Large intestine (tissue), 3 donors: Measurements from ENCODE around the gene ALDH3A1. TPM values are rescaled to one million over a fixed set of nuclear protein-coding genes. Genes with fewer than 3 reads are reported as not detected.

ENCODE experiments used
- DNase-seq, 2 donors: peaks; one replicate each; pipeline versions ENCODE4 v3.0.0 to v3.0.0-alpha.2; 2013
- H3K27ac ChIP-seq: one replicate; pipeline ENCODE4 v1.5.1; 2013; ENCODE audit warnings: low read length
- H3K27me3 ChIP-seq: 2 replicates; pipeline ENCODE4 v1.6.1; 2013; ENCODE audit warnings: low read length; ENCODE audit not compliant: control insufficient read depth, insufficient read depth
- H3K36me3 ChIP-seq: 2 replicates; pipeline ENCODE4 v1.6.1; 2013; ENCODE audit warnings: low read length; ENCODE audit not compliant: control insufficient read depth, insufficient read depth
- H3K4me1 ChIP-seq: one replicate; pipeline ENCODE4 v1.6.1; 2013; ENCODE audit warnings: low read length; ENCODE audit not compliant: control insufficient read depth, insufficient read depth
- H3K4me3 ChIP-seq: one replicate; pipeline ENCODE4 v1.5.1; 2013; ENCODE audit warnings: low read length
- H3K9me3 ChIP-seq: one replicate; pipeline ENCODE4 v1.6.1; 2013; ENCODE audit warnings: mild to moderate bottlenecking, low read depth, low read length, moderate library complexity; ENCODE audit not compliant: control insufficient read depth
- WGBS: methylation state at CpG from one replicate; pipeline ENCODE4 v1.1.5; 2013; ENCODE audit warnings: low lambda C conversion rate; ENCODE audit not compliant: insufficient coverage; 5-methylcytosine and 5-hydroxymethylcytosine counted together
- polyA plus RNA-seq: library from polyadenylated mRNA; unstranded; fragments of 120-200 nt; gene quantifications from one replicate; pipeline ENCODE4 v1.2.1, GENCODE V29; 2013

ALDH3A1 gene
- polyA plus RNA-seq, 1 donor: 1.6 TPM

DNA sequence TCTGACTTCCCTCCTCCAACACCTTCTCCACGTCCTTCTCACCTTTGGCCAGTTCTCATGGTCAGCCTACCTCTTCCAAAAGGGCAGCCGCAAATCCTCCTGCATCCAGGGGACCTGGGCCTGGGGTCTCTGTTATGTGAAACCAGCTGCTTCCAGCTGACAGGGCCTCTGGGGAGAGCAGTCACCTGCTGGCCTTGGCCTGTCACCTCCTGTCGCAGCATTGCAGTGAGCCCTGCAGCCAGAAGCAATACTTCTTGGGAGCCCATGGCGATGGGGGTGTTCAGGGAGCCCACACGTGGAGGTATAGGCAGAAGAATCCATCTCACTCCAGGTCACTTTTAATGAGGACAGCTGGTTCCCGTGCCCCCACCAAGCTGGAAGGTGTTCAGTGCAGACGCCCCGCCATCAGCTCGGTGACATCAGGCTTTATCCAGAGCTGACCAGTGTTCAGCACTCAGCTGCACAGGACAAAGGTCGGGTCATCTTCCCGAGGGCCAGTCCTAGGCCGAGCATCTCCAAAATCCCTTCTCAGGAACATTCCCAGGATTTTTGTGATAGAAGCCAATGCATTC, 30.0 kb downstream of the ALDH3A1 start:
- no peak for DNase-seq
- Histone ChIP-seq H3K4me3 (no peak overlapping the region), H3K36me3 (no peaks in the 10 kb centered on the region), H3K27ac (peak overlapping the region; percentile 8), H3K4me1 (peaks cover 59% of the 10 kb centered on the region), H3K27me3 (no peaks in the 10 kb centered on the region), H3K9me3 (no peaks in the 10 kb centered on the region)
- no CpG with 5 or more reads among the region's 12 CpGs for WGBS

- no peak overlapping the region for H3K27ac ChIP-seq
- no peak for DNase-seq
- H3K4me3 ChIP-seq: no peak overlapping the region
- WGBS: no CpG with 5 or more reads among the region's 10 CpGs
- H3K4me1 ChIP-seq: peaks cover 55% of the 10 kb centered on the region
- no peaks in the 10 kb centered on the region for H3K36me3 ChIP-seq
- no peaks in the 10 kb centered on the region for H3K27me3 ChIP-seq
- no peaks in the 10 kb centered on the region for H3K9me3 ChIP-seq
Observed at GRCh38 chr17:19717411-19717908, 30.6 kb downstream of the ALDH3A1 start.

DNA sequence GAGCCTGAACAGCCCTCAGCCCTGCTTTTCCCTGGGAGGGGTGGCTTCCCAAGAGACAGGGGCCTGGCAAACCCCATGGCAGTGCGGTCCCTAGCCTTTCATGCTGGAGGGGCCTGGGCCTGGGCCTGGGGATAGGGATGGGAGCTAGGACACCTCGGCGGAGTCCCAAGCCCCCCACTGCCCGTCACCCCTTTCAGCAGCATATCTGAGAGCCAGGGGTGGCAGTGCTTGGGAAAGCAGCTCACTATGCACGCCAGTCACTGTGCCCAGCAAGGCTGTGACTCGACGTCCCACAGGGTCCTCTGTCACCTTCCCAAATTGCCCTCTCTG, 31.1 kb downstream of the ALDH3A1 start:
- whole genome bisulfite sequencing: no CpG with 5 or more reads among the region's 7 CpGs
- Histone ChIP-seq H3K4me3 (no peak overlapping the region), H3K27ac (no peak overlapping the region), H3K36me3 (no peaks in the 10 kb centered on the region), H3K9me3 (no peaks in the 10 kb centered on the region), H3K4me1 (peaks cover 51% of the 10 kb centered on the region), H3K27me3 (no peaks in the 10 kb centered on the region)
- DNase-seq: no peak

GRCh38 chr17:19716108-19717030, 31.7 kb downstream of the ALDH3A1 start, which contains the start of gene SLC47A2:
Gene SLC47A2 (minus strand): TSS chr17:19716584. CDS start chr17:19716555, 29 bp downstream.
- WGBS: no CpG with 5 or more reads among the region's 13 CpGs
- Histone ChIP-seq H3K27ac (no peak within 1 kb of the TSS), H3K36me3 (no peaks in the 10 kb centered on the region), H3K27me3 (no peaks in the 10 kb centered on the region), H3K9me3 (no peaks in the 10 kb centered on the region), H3K4me3 (no peak within 1 kb of the TSS), H3K4me1 (peaks cover 45% of the 10 kb centered on the region)
- no peak for DNase-seq

DNA sequence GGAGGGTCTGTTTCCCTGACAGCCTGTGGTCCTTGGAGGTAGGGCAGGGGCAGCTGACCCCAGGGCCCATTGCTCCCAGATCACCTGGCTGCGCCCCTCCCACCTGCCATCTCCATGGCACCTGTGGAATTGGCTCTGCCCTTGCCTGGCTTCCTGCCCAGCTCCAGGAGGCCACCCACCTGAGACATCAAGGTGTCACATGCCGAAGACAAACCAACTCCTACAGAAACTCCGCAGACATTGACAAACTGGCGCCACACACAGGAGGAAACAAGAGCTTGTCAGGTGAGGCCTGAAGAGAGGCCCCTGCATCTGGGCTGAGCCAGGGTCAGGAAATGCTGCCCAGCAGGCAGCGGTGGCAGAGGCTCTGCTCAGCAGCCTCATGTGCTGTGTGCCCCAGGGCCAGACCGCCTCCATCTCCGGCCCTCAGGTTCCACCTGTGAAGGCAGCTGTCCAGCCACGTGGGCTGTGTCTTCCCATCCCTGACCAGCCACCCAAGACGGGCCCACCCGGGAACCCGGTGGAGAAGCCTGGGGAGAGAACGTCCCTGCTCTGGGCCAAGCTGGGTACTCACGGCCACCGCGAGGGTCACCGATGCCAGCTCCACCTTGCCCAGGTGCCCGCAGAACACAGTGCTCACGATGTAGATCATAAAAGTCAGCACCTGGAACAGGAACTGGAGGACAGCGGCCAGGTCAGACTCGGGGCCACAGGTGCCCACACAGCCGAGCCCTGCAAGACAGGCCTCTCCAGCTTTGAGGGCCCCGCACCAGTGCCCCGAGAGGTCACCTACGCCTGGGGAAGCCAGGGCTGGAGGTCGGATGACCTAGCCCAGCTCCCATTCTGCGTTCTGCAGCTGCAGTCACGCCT, 33.3 kb downstream of the ALDH3A1 start:
- no CpG with 5 or more reads among the region's 27 CpGs for WGBS
- Histone ChIP-seq H3K4me1 (peaks cover 29% of the 10 kb centered on the region), H3K36me3 (no peaks in the 10 kb centered on the region), H3K27ac (no peak overlapping the region), H3K4me3 (no peak overlapping the region), H3K27me3 (no peaks in the 10 kb centered on the region), H3K9me3 (no peaks in the 10 kb centered on the region)
- DNase-seq: peak in 1 of 2 donors; percentile 61

- Histone ChIP-seq H3K27ac (no peak overlapping the region), H3K4me1 (peaks cover 20% of the 10 kb centered on the region), H3K27me3 (no peaks in the 10 kb centered on the region), H3K36me3 (no peaks in the 10 kb centered on the region), H3K9me3 (no peaks in the 10 kb centered on the region), H3K4me3 (no peak overlapping the region)
- DNase-seq: no peak
- whole genome bisulfite sequencing: no CpG with 5 or more reads among the region's 28 CpGs
Observed at GRCh38 chr17:19713901-19714361, 34.2 kb downstream of the ALDH3A1 start.

DNA sequence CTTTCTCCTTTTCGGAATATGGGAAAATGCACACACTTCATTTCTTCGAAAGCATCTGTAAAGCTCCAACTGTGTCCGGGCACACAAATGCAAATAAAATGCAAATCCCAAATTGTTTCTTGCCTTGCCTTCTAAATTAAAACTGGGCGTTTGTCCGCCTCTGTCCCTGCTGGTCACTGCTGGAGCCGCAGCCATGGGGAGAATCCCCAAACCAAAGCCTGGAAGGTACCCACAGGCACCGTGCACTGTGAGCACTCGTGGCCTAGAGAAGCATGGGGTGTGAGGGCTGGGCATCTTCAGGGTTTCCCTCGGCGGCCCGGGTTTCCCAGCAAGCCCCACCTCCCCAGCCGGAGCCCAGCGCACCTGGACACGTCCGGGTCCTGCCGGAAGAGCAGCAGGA, 34.6 kb downstream of the ALDH3A1 start:
- DNase-seq: no peak
- Histone ChIP-seq H3K27me3 (no peaks in the 10 kb centered on the region), H3K27ac (no peak overlapping the region), H3K4me3 (no peak overlapping the region), H3K4me1 (peaks cover 16% of the 10 kb centered on the region), H3K9me3 (no peaks in the 10 kb centered on the region), H3K36me3 (no peaks in the 10 kb centered on the region)
- no CpG with 5 or more reads among the region's 16 CpGs for WGBS

GRCh38 chr17:19712436-19713004, 35.6 kb downstream of the ALDH3A1 start:
- whole genome bisulfite sequencing: 96% methylated on average over 3 of the region's 12 CpGs
- Histone ChIP-seq H3K9me3 (no peaks in the 10 kb centered on the region), H3K27ac (no peak overlapping the region), H3K27me3 (no peaks in the 10 kb centered on the region), H3K4me1 (peaks cover 7% of the 10 kb centered on the region), H3K36me3 (no peaks in the 10 kb centered on the region), H3K4me3 (no peak overlapping the region)
- DNase-seq: no peak

- Histone ChIP-seq H3K27me3 (no peaks in the 10 kb centered on the region), H3K4me1 (peaks cover 2% of the 10 kb centered on the region), H3K9me3 (no peaks in the 10 kb centered on the region), H3K27ac (no peak overlapping the region), H3K4me3 (no peak overlapping the region), H3K36me3 (no peaks in the 10 kb centered on the region)
- DNase-seq: no peak
- WGBS: no CpG with 5 or more reads among the region's 3 CpGs
Observed at GRCh38 chr17:19709841-19710240, 38.3 kb downstream of the ALDH3A1 start.
